Measurements from ENCODE around the gene PHF2. TPM values are rescaled to one million over a fixed set of nuclear protein-coding genes. Genes with fewer than 3 reads are reported as not detected.

PHF2 gene
- polyA plus RNA-seq, 1 of the 3 experiments (the other 2 are of a cell fraction), result 11.2 TPM

DNA sequence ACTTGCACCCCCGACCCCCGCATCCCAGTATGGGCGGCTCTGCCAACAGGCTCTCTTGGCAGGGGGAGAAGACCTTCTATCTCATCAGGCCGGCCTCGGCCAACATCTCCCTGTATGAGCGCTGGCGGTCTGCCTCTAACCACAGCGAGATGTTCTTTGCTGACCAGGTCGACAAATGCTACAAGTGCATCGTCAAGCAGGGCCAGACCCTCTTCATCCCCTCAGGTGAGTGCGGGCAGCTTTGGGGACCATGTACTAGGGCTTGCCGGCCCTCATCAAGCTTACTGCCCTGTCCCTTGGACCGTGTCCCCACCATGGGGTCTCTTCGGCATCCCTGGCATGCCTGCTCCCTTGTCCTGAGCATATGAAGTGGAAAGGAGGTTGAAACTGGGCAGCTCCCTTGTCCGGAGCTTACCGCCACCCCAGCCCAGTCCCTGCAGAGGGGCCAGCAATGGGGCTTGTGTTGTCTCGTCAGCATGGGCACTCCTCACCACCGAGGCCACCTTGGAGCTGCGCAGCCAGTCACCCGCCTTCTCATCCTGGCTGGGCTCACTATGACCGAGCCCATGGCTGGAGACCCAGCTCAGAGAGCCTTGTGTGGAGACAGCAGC lies 78.1 kb downstream of the PHF2 start:
- WGBS (ENCODE audit: low lambda C conversion rate), result 95% methylated on average over 14 of the region's 21 CpGs

DNA sequence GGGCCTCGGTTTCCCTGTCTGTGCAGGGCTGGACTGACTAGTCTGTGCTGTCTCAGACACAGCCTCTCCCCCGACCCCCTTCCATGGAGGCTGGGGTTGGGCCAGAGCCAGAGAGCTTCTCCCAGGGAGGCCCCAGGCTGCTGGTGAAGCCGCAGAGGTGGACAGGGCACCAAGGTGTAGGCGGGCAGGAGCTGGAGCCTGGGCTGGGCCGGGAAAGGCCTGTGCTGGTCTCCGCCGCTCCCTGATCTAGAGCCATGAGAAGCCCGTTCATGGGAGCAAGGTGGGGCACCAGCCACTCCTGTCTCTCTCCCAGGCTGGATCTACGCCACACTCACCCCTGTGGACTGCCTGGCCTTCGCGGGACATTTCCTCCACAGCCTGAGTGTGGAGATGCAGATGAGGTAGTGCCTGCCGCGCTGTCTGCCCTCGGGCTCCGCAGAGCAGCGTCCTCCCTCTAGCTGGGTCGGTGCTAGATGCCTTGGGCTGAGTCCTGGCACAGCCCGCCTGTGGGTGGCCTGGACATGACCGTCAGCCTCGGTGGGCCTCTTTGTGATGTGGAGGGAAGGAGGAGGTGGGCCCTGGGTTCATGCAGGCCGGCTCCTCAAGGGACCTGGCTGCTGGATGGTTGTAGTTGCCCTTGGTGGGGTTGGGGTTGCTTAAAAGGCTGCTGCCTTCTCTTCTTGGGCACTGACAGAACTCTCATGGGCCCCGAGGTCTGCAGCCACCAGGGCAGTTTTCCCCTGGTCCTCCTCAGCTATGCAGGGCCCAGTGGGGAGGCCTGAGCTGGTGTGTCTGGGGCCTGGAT lies 79.4 kb downstream of the PHF2 start:
- H3K9me2 ChIP-seq, result no peaks in the 10 kb centered on the region
- no peak for DNase-seq
- no peak overlapping the region for H3K9ac ChIP-seq
- no peaks in the 10 kb centered on the region for H3K9me3 ChIP-seq
- no peak overlapping the region for H3K4me3 ChIP-seq (ENCODE audit: low read depth in 2 of 2, low read length in 1 of 2)
- H3F3A ChIP-seq (replicated peaks; ENCODE audit: insufficient read depth), result no peaks in the 10 kb centered on the region
- H3K4me1 ChIP-seq (ENCODE audit: control insufficient read depth in 1 of 2, insufficient read depth in 2 of 2, low read depth in 1 of 2, low read length in 1 of 2), result no peaks in the 10 kb centered on the region
- no peaks in the 10 kb centered on the region for H3K27me3 ChIP-seq (ENCODE audit: insufficient read depth)
- CTCF ChIA-PET, result interaction anchor here (1.3 kb wide), 1 partner anchor 26 kb away, joined by 5 read pairs; no protein-coding TSS in a partner anchor
- H3K36me3 ChIP-seq (replicated peaks in 1 of 2; ENCODE audit: control insufficient read depth in 1 of 2, insufficient read depth in 2 of 2, low read length in 1 of 2), result peaks cover 0 to 11% of the 10 kb centered on the region in 2 experiments
- no peak overlapping the region for H2AFZ ChIP-seq (ENCODE audit: low read depth)
- POLR2A ChIA-PET, result no interaction called here
- H4K20me1 ChIP-seq (ENCODE audit: insufficient read depth), result no peaks in the 10 kb centered on the region
- no peak for TF ChIP-seq FOXM1 (IDR thresholded peaks at IDR 0.05; ENCODE audit: low read depth)
- TF ChIP-seq YY1 (IDR thresholded peaks at IDR 0.05; ENCODE audit: low read depth), result no peak
- TF ChIP-seq, protein P1, sequence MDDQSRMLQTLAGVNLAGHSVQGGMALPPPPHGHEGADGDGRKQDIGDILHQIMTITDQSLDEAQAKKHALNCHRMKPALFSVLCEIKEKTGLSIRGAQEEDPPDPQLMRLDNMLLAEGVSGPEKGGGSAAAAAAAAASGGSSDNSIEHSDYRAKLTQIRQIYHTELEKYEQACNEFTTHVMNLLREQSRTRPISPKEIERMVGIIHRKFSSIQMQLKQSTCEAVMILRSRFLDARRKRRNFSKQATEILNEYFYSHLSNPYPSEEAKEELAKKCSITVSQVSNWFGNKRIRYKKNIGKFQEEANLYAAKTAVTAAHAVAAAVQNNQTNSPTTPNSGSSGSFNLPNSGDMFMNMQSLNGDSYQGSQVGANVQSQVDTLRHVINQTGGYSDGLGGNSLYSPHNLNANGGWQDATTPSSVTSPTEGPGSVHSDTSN (IDR thresholded peaks at IDR 0.05), result no peak
- TF ChIP-seq, protein P2, sequence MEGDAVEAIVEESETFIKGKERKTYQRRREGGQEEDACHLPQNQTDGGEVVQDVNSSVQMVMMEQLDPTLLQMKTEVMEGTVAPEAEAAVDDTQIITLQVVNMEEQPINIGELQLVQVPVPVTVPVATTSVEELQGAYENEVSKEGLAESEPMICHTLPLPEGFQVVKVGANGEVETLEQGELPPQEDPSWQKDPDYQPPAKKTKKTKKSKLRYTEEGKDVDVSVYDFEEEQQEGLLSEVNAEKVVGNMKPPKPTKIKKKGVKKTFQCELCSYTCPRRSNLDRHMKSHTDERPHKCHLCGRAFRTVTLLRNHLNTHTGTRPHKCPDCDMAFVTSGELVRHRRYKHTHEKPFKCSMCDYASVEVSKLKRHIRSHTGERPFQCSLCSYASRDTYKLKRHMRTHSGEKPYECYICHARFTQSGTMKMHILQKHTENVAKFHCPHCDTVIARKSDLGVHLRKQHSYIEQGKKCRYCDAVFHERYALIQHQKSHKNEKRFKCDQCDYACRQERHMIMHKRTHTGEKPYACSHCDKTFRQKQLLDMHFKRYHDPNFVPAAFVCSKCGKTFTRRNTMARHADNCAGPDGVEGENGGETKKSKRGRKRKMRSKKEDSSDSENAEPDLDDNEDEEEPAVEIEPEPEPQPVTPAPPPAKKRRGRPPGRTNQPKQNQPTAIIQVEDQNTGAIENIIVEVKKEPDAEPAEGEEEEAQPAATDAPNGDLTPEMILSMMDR (IDR thresholded peaks at IDR 0.05), result no peak
- TF ChIP-seq GABPA (IDR thresholded peaks at IDR 0.05; ENCODE audit: low read depth), result no peak
- no peak for TF ChIP-seq FOXJ3 (CRISPR knock-in tag; IDR thresholded peaks at IDR 0.05)
- TF ChIP-seq MXI1 (IDR thresholded peaks at IDR 0.05; ENCODE audit: low read depth, low read length), result no peak
- no peak for TF ChIP-seq JUND (IDR thresholded peaks at IDR 0.05)
- TF ChIP-seq ELF1 (IDR thresholded peaks at IDR 0.05), result no peak
- no peaks in the 10 kb centered on the region for H3K79me2 ChIP-seq (ENCODE audit: insufficient read depth)
- H3K4me2 ChIP-seq, result no peak overlapping the region
- WGBS (ENCODE audit: low lambda C conversion rate), result 94% methylated on average over 6 of the region's 22 CpGs
- H3K27ac ChIP-seq (ENCODE audit: low read depth in 2 of 2, low read length in 1 of 2), result no peak overlapping the region

More for the DNA sequence above, 78.1 kb downstream of the PHF2 start:
- Histone ChIP-seq H3K4me1 (ENCODE audit: control insufficient read depth in 1 of 2, insufficient read depth in 2 of 2, low read depth in 1 of 2, low read length in 1 of 2) (no peaks in the 10 kb centered on the region), H3F3A (replicated peaks; ENCODE audit: insufficient read depth) (no peaks in the 10 kb centered on the region), H3K9me3 (no peaks in the 10 kb centered on the region), H3K9ac (no peak overlapping the region), H4K20me1 (ENCODE audit: insufficient read depth) (no peaks in the 10 kb centered on the region), H3K36me3 (replicated peaks in 1 of 2; ENCODE audit: control insufficient read depth in 1 of 2, insufficient read depth in 2 of 2, low read length in 1 of 2) (peaks cover 3 to 15% of the 10 kb centered on the region in 2 experiments), H3K79me2 (ENCODE audit: insufficient read depth) (no peaks in the 10 kb centered on the region), H3K27ac (ENCODE audit: low read depth in 2 of 2, low read length in 1 of 2) (no peak overlapping the region), H3K9me2 (no peaks in the 10 kb centered on the region), H3K4me3 (ENCODE audit: low read depth in 2 of 2, low read length in 1 of 2) (no peak overlapping the region), H2AFZ (ENCODE audit: low read depth) (no peak overlapping the region), H3K4me2 (no peak overlapping the region), H3K27me3 (ENCODE audit: insufficient read depth) (no peaks in the 10 kb centered on the region)
- TF ChIP-seq, protein P3, sequence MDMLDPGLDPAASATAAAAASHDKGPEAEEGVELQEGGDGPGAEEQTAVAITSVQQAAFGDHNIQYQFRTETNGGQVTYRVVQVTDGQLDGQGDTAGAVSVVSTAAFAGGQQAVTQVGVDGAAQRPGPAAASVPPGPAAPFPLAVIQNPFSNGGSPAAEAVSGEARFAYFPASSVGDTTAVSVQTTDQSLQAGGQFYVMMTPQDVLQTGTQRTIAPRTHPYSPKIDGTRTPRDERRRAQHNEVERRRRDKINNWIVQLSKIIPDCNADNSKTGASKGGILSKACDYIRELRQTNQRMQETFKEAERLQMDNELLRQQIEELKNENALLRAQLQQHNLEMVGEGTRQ (IDR thresholded peaks at IDR 0.05; ENCODE audit: borderline replicate concordance, low read depth, low read length), result no peak
- no peak for TF ChIP-seq FOXJ3 (CRISPR knock-in tag; IDR thresholded peaks at IDR 0.05)
- no peak for TF ChIP-seq NFIC (IDR thresholded peaks at IDR 0.05; ENCODE audit: borderline replicate concordance)
- TF ChIP-seq, protein P2 (IDR thresholded peaks at IDR 0.05), result no peak
- TF ChIP-seq SMC3 (IDR thresholded peaks at IDR 0.05; ENCODE audit: low read depth, low read length), result no peak
- TF ChIP-seq MXI1 (IDR thresholded peaks at IDR 0.05; ENCODE audit: low read depth, low read length), result no peak
- no peak for TF ChIP-seq TAF1 (IDR thresholded peaks at IDR 0.05; ENCODE audit: borderline replicate concordance, low read depth, low read length)
- TF ChIP-seq CHD2 (IDR thresholded peaks at IDR 0.05; ENCODE audit: low read length, partially characterized antibody), result no peak
- TF ChIP-seq RFX5 (IDR thresholded peaks at IDR 0.05; ENCODE audit: low read length), result no peak
- TF ChIP-seq NRF1 (IDR thresholded peaks at IDR 0.05; ENCODE audit: low read depth, low read length), result no peak
- TF ChIP-seq TCF12 (IDR thresholded peaks at IDR 0.05), result no peak
- TF ChIP-seq YY1 (IDR thresholded peaks at IDR 0.05; ENCODE audit: low read depth), result no peak
- no peak for TF ChIP-seq GATA2 (CRISPR knock-in tag; IDR thresholded peaks at IDR 0.05)
- no peak for TF ChIP-seq POLR2AphosphoS5 (IDR thresholded peaks at IDR 0.05; ENCODE audit: low read depth, low read length)
- no peak for TF ChIP-seq RAD21 (IDR thresholded peaks at IDR 0.05; ENCODE audit: low read length)
- no peak for DNase-seq
- CTCF ChIA-PET, result no interaction called here
- POLR2A ChIA-PET, result no interaction called here

All from SK-N-SH (cell line).